ENCODE data around the gene NOXA1.

Gene NOXA1

GRCh38 chr9:137410891-137411249 is 12.3 kb upstream of the NOXA1 start:
- H3K36me3 ChIP-seq = no peaks in the 10 kb centered on the region
- H3K27me3 ChIP-seq = peaks cover 22% of the 10 kb centered on the region; the same call in 1 of the 2 replicates
- no peaks in the 10 kb centered on the region for H3K9me3 ChIP-seq
- peak overlapping the region; percentile 59; the same call in 1 of the 2 replicates for H3K27ac ChIP-seq
- peak overlapping the region; percentile 60; the same call in 1 of the 2 replicates for H3K9ac ChIP-seq
- H3K4me3 ChIP-seq = peak overlapping the region; percentile 46; the same call in 1 of the 2 replicates
- peak overlapping the region; percentile 98 for H3K4me2 ChIP-seq
- H4K20me1 ChIP-seq = peaks cover 78% of the 10 kb centered on the region
- no peak for TF ChIP-seq Cebpa-rat (IDR thresholded peaks at IDR 0.05)
- H3K4me1 ChIP-seq = peaks cover 97% of the 10 kb centered on the region

GRCh38 chr9:137411260-137411644 is 11.9 kb upstream of the NOXA1 start:
- Histone ChIP-seq H3K4me1 (peaks cover 99% of the 10 kb centered on the region), H3K4me3 (peak overlapping the region; percentile 46; the same call in 1 of the 2 replicates), H4K20me1 (peaks cover 78% of the 10 kb centered on the region), H3K36me3 (no peaks in the 10 kb centered on the region), H3K27ac (peak overlapping the region; percentile 59; the same call in 1 of the 2 replicates), H3K9me3 (no peaks in the 10 kb centered on the region), H3K27me3 (peaks cover 24% of the 10 kb centered on the region), H3K4me2 (peak overlapping the region; percentile 98), H3K9ac (peak overlapping the region; percentile 60; the same call in 1 of the 2 replicates)
- no peak for TF ChIP-seq Cebpa-rat (IDR thresholded peaks at IDR 0.05)

GRCh38 chr9:137411645-137412380 is 11.4 kb upstream of the NOXA1 start:
- H3K4me1 ChIP-seq = peaks cover 99% of the 10 kb centered on the region
- H3K27me3 ChIP-seq = peaks cover 25% of the 10 kb centered on the region
- H3K4me2 ChIP-seq = peak overlapping the region; percentile 98
- peak overlapping the region; percentile 76 for H3K27ac ChIP-seq
- H3K9me3 ChIP-seq = no peaks in the 10 kb centered on the region
- H4K20me1 ChIP-seq = peaks cover 78% of the 10 kb centered on the region
- H3K36me3 ChIP-seq = peaks cover 2% of the 10 kb centered on the region; the same call in 1 of the 2 replicates
- peak overlapping the region; percentile 48; the same call in 1 of the 2 replicates for H3K9ac ChIP-seq
- TF ChIP-seq Cebpa-rat (IDR thresholded peaks at IDR 0.05) = no peak
- peak overlapping the region; percentile 51 for H3K4me3 ChIP-seq

GRCh38 chr9:137412431-137412830 is 10.8 kb upstream of the NOXA1 start:
- TF ChIP-seq Cebpa-rat (IDR thresholded peaks at IDR 0.05) = no peak
- Histone ChIP-seq H3K27ac (peak overlapping the region; percentile 76), H3K9me3 (no peaks in the 10 kb centered on the region), H3K27me3 (peaks cover 25% of the 10 kb centered on the region), H3K9ac (0 out of 2 replicates have a peak overlapping the region, but pooled peaks have one; percentile 48), H3K4me1 (peaks cover 99% of the 10 kb centered on the region), H3K36me3 (peaks cover 8% of the 10 kb centered on the region; the same call in 1 of the 2 replicates), H3K4me2 (peak overlapping the region; percentile 98), H4K20me1 (peaks cover 78% of the 10 kb centered on the region), H3K4me3 (no peak overlapping the region)

- Histone ChIP-seq H3K9me3 (no peaks in the 10 kb centered on the region), H3K27me3 (peaks cover 27% of the 10 kb centered on the region), H3K4me3 (no peak overlapping the region), H3K4me2 (peak overlapping the region; percentile 98), H3K9ac (no peak overlapping the region; the same call in 1 of the 2 replicates), H4K20me1 (peaks cover 52% of the 10 kb centered on the region), H3K36me3 (peaks cover 11% of the 10 kb centered on the region; the same call in 1 of the 2 replicates), H3K4me1 (peaks cover 91% of the 10 kb centered on the region), H3K27ac (peak overlapping the region; percentile 26; the same call in 1 of the 2 replicates)
- no peak for TF ChIP-seq Cebpa-rat (IDR thresholded peaks at IDR 0.05)
Measured at GRCh38 chr9:137415451-137415850, 7.7 kb upstream of the NOXA1 start.

DNA sequence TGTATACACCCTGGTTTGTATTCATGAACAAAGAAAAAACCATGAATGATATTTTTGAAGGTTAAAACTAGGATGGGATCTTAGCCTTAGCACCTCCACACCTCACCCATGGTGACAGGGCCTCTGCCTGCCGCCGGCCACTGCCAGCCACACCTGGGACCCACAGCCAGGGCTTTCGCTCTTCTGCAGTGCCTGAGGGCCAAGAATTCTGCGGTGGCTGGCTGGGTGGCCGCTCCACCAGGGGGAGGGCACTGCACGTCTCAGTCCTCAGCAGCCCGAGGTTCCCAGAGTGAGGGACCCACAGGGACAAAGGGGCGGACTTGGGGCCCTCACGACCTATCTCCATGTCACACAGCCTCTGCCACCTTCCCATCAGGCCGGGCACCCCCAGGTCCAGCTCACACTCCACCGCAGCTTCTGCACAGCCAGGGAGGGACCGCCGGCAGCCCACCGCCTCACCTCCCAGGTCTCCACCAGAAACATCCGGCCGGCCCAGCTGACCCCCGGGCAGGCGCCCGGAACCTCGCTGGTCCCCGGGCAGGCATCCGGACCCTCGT is 7.1 kb upstream of the NOXA1 start:
- peaks cover 11% of the 10 kb centered on the region; the same call in 1 of the 2 replicates for H3K36me3 ChIP-seq
- peaks cover 46% of the 10 kb centered on the region for H4K20me1 ChIP-seq
- H3K27me3 ChIP-seq = peaks cover 27% of the 10 kb centered on the region
- peak overlapping the region; percentile 82; the same call in 1 of the 2 replicates for H3K27ac ChIP-seq
- 0 out of 2 replicates have a peak overlapping the region, but pooled peaks have one; percentile 69 for H3K4me3 ChIP-seq
- H3K4me1 ChIP-seq = peaks cover 91% of the 10 kb centered on the region
- no peak for TF ChIP-seq Cebpa-rat (IDR thresholded peaks at IDR 0.05)
- H3K9ac ChIP-seq = peak overlapping the region; percentile 76
- no peaks in the 10 kb centered on the region for H3K9me3 ChIP-seq
- peak overlapping the region; percentile 98 for H3K4me2 ChIP-seq

GRCh38 chr9:137416563-137417151 is 6.5 kb upstream of the NOXA1 start:
- peaks cover 42% of the 10 kb centered on the region for H4K20me1 ChIP-seq
- H3K4me3 ChIP-seq = peak overlapping the region; percentile 69
- H3K36me3 ChIP-seq = peaks cover 11% of the 10 kb centered on the region; the same call in 1 of the 2 replicates
- TF ChIP-seq Cebpa-rat (IDR thresholded peaks at IDR 0.05) = no peak
- peak overlapping the region; percentile 98 for H3K4me2 ChIP-seq
- H3K27ac ChIP-seq = peak overlapping the region; percentile 82
- H3K9ac ChIP-seq = peak overlapping the region; percentile 76
- peaks cover 91% of the 10 kb centered on the region for H3K4me1 ChIP-seq
- no peaks in the 10 kb centered on the region for H3K9me3 ChIP-seq
- peaks cover 27% of the 10 kb centered on the region for H3K27me3 ChIP-seq

- no peaks in the 10 kb centered on the region for H3K9me3 ChIP-seq
- peaks cover 35% of the 10 kb centered on the region for H4K20me1 ChIP-seq
- peaks cover 91% of the 10 kb centered on the region for H3K4me1 ChIP-seq
- H3K36me3 ChIP-seq = peaks cover 11% of the 10 kb centered on the region; the same call in 1 of the 2 replicates
- TF ChIP-seq Cebpa-rat (IDR thresholded peaks at IDR 0.05) = no peak
- peak overlapping the region; percentile 98 for H3K4me2 ChIP-seq
- H3K27me3 ChIP-seq = peaks cover 27% of the 10 kb centered on the region
- peak overlapping the region; percentile 69 for H3K4me3 ChIP-seq
- H3K9ac ChIP-seq = peak overlapping the region; percentile 76
- peak overlapping the region; percentile 82 for H3K27ac ChIP-seq
Measured at GRCh38 chr9:137417161-137418021, 5.8 kb upstream of the NOXA1 start.

Measured in BLaER1 (cell line).